ENCODE measurements around the gene RHOV. TPM values are rescaled to one million over a fixed set of nuclear protein-coding genes. Genes with fewer than 3 reads are reported as not detected.

The RHOV gene
- total and polyA plus RNA-seq, 2 of the 4 experiments (the other 2 are of a cell fraction): 0.10 TPM; not detected in 1

GRCh38 chr15:40823572-40824343 lies 50.3 kb downstream of the RHOV start:
- no peak overlapping the region for H2AK5ac ChIP-seq (ENCODE audit: low read depth, low read length)
- H3K4me3 ChIP-seq (ENCODE audit: insufficient read depth, low read depth, low read length): no peak overlapping the region
- H2AK9ac ChIP-seq (replicated peaks; ENCODE audit: low read depth, low read length, poor library complexity): no peak overlapping the region
- H3K27ac ChIP-seq (ENCODE audit: insufficient read depth, low read length): no peak overlapping the region
- H2BK15ac ChIP-seq (ENCODE audit: low read depth, low read length): no peak overlapping the region
- H2BK120ac ChIP-seq (ENCODE audit: low read depth, low read length): no peak overlapping the region
- no peaks in the 10 kb centered on the region for H3K9me3 ChIP-seq (ENCODE audit: control insufficient read depth, insufficient read depth, low read length)
- TF ChIP-seq CEBPB (IDR thresholded peaks at IDR 0.05; ENCODE audit: low read depth, low read length): peak; percentile 43
- no peak for TF ChIP-seq SMC3 (IDR thresholded peaks at IDR 0.05; ENCODE audit: low read depth, low read length)
- no TSS peak for BruUV-seq (replicated peaks)
- H4K91ac ChIP-seq (ENCODE audit: insufficient read depth, low read depth, low read length): no peak overlapping the region
- no peak overlapping the region for H3K9ac ChIP-seq (ENCODE audit: low read depth, low read length)
- H3K14ac ChIP-seq (replicated peaks; ENCODE audit: low read depth, low read length): no peak overlapping the region
- H2AFZ ChIP-seq (replicated peaks; ENCODE audit: low read length, poor library complexity): no peak overlapping the region
- no peak overlapping the region for H3K18ac ChIP-seq (ENCODE audit: low read depth, low read length)
- H3K79me1 ChIP-seq (ENCODE audit: low read depth in 1 of 2, low read length in 2 of 2): no peaks in the 10 kb centered on the region
- peaks cover 11% of the 10 kb centered on the region for H3K4me1 ChIP-seq (ENCODE audit: control insufficient read depth, insufficient read depth, low read length)
- dilution Hi-C loops (cut with HindIII; ENCODE audit: low sequenced_read_pairs, unreplicated experiment): no loop called here
- H3K23ac ChIP-seq (ENCODE audit: low read depth, low read length): no peak overlapping the region
- CTCF ChIA-PET: no interaction called here
- peaks cover 5% of the 10 kb centered on the region for H3K9me1 ChIP-seq (ENCODE audit: insufficient read depth, low read length)
- no peak overlapping the region for H2BK5ac ChIP-seq (ENCODE audit: low read depth, low read length, poor library complexity, severe bottlenecking)
- no peak overlapping the region for H3K56ac ChIP-seq (ENCODE audit: extremely low read depth, insufficient read depth, low read length)
- no peak overlapping the region for H2BK20ac ChIP-seq (ENCODE audit: low read depth, low read length)
- in situ Hi-C loops (cut with MboI; ENCODE audit: low sequenced_read_pairs): no loop called here
- no peak overlapping the region for H4K8ac ChIP-seq (ENCODE audit: low read depth in 2 of 2, low read length in 2 of 2)
- POLR2A ChIA-PET (ENCODE audit: unreplicated experiment): no interaction called here
- no peak overlapping the region for H3K4me2 ChIP-seq (ENCODE audit: low read depth, low read length)
- H3K36me3 ChIP-seq (ENCODE audit: control insufficient read depth, insufficient read depth, low read length): no peaks in the 10 kb centered on the region
- WGBS, 2 experiments (ENCODE audit: extremely low coverage in 2 of 2, insufficient read length in 1 of 2): no CpG with 5 or more reads among the region's 1 CpG
- DNase-seq (no peak), ATAC-seq (ENCODE audit: low read depth) (no peak)
- intact Hi-C loops (cut with micrococcal nuclease): no loop called here
- no peaks in the 10 kb centered on the region; the same call in 1 of the 2 replicates for H4K20me1 ChIP-seq (ENCODE audit: insufficient read depth, low read length)
- peaks cover 6% of the 10 kb centered on the region; the same call in 1 of the 2 replicates for H3K27me3 ChIP-seq (ENCODE audit: control insufficient read depth, insufficient read depth, low read length)
- H3K4ac ChIP-seq (ENCODE audit: low read depth, low read length): no peak overlapping the region
- H4K5ac ChIP-seq (ENCODE audit: low read depth, low read length): no peak overlapping the region

Small RNA genes lying within 50 kb of the gene (microRNA-seq; reads per million reads assigned to microRNA genes)
- gene AC025166.1 (ENCODE audit: insufficient read depth, insufficient read length): not detected

Small RNA genes lying within 50 kb of the gene (small RNA-seq; reads per million reads assigned to genes)
- 0 reads per million in 5 experiments for gene AC025166.1

Other genes starting within 250 kb of the RHOV start
- gene RAD51, start 179.1 kb downstream of the RHOV start, total RNA-seq (2012; rRNA removed): 7.8 and 8.4 TPM in 2 replicates
- gene RAD51, start 179.1 kb downstream of the RHOV start, polyA plus RNA-seq (2012; rRNA removed): 6.5 and 6.8 TPM in 2 replicates
- gene RMDN3, start 119.0 kb downstream of the RHOV start, total RNA-seq (2012; rRNA removed): 14.7 and 17.5 TPM in 2 replicates
- gene RMDN3, start 119.0 kb downstream of the RHOV start, polyA plus RNA-seq (2012; rRNA removed): 23.4 and 25.7 TPM in 2 replicates
- 1.4 and 2.3 TPM in 2 replicates for gene GCHFR, start 110.2 kb downstream of the RHOV start, total RNA-seq (2012; rRNA removed)
- gene GCHFR, start 110.2 kb downstream of the RHOV start, polyA plus RNA-seq (2012; rRNA removed): 6.5 and 6.8 TPM in 2 replicates
- gene C15orf62, start 104.3 kb downstream of the RHOV start, total RNA-seq (2012; rRNA removed): under 0.01 TPM in 1 of 2 replicates, not detected in the other
- not detected in 2 replicates for gene C15orf62, start 104.3 kb downstream of the RHOV start, polyA plus RNA-seq (2012; rRNA removed)
- 22.6 and 22.8 TPM in 2 replicates for gene ZFYVE19, start 67.1 kb downstream of the RHOV start, total RNA-seq (2012; rRNA removed)
- gene ZFYVE19, start 67.1 kb downstream of the RHOV start, polyA plus RNA-seq (2012; rRNA removed): 27.3 and 29.6 TPM in 2 replicates
- gene DNAJC17, start 66.8 kb downstream of the RHOV start, total RNA-seq (2012; rRNA removed): 58.3 and 107 TPM in 2 replicates
- 58.6 and 77.1 TPM in 2 replicates for gene DNAJC17, start 66.8 kb downstream of the RHOV start, polyA plus RNA-seq (2012; rRNA removed)
- gene PPP1R14D, start 45.5 kb downstream of the RHOV start, total RNA-seq (2012; rRNA removed): not detected in 2 replicates
- gene PPP1R14D, start 45.5 kb downstream of the RHOV start, polyA plus RNA-seq (2012; rRNA removed): not detected in 2 replicates
- gene SPINT1, start 30.2 kb downstream of the RHOV start, total RNA-seq (2012; rRNA removed): 0.56 and 0.90 TPM in 2 replicates
- 1.8 and 2.1 TPM in 2 replicates for gene SPINT1, start 30.2 kb downstream of the RHOV start, polyA plus RNA-seq (2012; rRNA removed)
- 30.0 and 32.3 TPM in 2 replicates for gene VPS18, start 20.2 kb upstream of the RHOV start, total RNA-seq (2012; rRNA removed)
- gene VPS18, start 20.2 kb upstream of the RHOV start, polyA plus RNA-seq (2012; rRNA removed): 19.3 and 20.8 TPM in 2 replicates
- gene DLL4, start 55.1 kb upstream of the RHOV start, total RNA-seq (2012; rRNA removed): 1.7 and 1.8 TPM in 2 replicates
- 3.4 and 3.6 TPM in 2 replicates for gene DLL4, start 55.1 kb upstream of the RHOV start, polyA plus RNA-seq (2012; rRNA removed)
- gene CHAC1, start 79.2 kb upstream of the RHOV start, total RNA-seq (2012; rRNA removed): 41.9 and 51.3 TPM in 2 replicates
- gene CHAC1, start 79.2 kb upstream of the RHOV start, polyA plus RNA-seq (2012; rRNA removed): 72.5 and 77.8 TPM in 2 replicates
- 13.3 and 15.6 TPM in 2 replicates for gene INO80, start 242.0 kb upstream of the RHOV start, total RNA-seq (2012; rRNA removed)
- gene INO80, start 242.0 kb upstream of the RHOV start, polyA plus RNA-seq (2012; rRNA removed): 6.0 and 7.1 TPM in 2 replicates

All from IMR-90 (cell line).